GM21423 (cell line): ENCODE results near the gene PTPRE.
A peak's percentile ranks its signal among the peaks of the same experiment; 100 is the strongest.

Source experiments
- ATAC-seq: cut with Tn5 transposase; IDR thresholded peaks from one replicate; pipeline ENCODE4 v1.9.1; 2021; ENCODE audit warnings: mild to moderate bottlenecking, moderate library complexity; ENCODE audit not compliant: unreplicated experiment

The PTPRE gene

DNA sequence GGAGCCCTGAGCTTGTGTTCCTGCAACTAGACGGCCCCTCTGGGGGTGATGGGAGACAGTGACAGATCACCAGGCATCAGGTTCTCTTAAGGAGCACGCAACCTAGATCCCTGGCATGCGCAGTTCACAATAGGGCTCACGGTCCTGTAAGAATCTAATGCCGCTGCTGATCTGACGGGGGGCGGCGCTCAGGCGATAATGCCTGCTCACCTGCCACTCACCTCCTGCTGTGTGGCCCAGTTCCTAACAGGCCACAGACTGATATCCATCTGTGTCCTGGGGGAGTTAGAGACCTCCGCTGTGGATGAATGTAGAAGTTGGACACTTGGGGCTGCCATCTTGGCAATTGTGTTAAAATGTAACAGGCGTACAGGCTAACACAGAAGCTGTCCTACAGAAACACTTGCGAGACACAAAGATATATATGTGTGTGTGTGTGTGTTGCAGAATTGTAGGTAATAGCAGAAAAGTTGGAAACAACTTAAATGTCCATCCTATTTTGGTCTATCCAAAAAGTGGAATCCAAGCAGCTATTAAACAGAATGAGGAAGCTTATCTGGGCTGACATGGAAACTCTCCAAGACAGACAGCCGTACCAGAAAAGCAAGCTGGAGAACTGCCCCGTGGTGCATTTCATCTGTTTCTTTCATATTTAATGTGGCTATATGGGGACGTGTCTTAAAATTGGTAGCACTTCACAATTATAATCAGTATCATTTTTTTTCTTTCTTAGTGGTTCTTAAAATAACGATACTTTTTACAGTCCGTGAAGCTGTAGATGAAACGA, 136.5 kb downstream of the PTPRE start:
- ATAC-seq = no peak

DNA sequence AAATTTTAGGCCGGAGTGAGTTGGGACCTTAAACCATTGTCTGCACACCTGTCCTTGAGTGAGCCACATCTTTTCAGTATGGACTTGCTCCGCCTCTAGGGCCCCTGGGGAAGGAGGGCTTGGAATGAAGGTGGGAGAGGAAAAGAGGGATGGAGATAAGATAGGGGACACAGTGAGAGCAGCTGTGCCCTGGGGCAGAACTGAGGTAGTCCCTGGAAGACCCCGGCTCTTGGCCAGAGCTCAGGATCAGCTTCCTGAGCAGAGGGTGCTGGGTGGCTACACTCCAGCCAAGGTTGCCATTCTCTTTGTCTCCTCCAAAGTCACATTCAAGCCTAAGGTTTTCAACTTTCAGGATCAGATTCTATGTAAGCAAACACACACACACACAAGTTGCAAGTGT, 137.3 kb downstream of the PTPRE start:
- ATAC-seq = no peak

DNA sequence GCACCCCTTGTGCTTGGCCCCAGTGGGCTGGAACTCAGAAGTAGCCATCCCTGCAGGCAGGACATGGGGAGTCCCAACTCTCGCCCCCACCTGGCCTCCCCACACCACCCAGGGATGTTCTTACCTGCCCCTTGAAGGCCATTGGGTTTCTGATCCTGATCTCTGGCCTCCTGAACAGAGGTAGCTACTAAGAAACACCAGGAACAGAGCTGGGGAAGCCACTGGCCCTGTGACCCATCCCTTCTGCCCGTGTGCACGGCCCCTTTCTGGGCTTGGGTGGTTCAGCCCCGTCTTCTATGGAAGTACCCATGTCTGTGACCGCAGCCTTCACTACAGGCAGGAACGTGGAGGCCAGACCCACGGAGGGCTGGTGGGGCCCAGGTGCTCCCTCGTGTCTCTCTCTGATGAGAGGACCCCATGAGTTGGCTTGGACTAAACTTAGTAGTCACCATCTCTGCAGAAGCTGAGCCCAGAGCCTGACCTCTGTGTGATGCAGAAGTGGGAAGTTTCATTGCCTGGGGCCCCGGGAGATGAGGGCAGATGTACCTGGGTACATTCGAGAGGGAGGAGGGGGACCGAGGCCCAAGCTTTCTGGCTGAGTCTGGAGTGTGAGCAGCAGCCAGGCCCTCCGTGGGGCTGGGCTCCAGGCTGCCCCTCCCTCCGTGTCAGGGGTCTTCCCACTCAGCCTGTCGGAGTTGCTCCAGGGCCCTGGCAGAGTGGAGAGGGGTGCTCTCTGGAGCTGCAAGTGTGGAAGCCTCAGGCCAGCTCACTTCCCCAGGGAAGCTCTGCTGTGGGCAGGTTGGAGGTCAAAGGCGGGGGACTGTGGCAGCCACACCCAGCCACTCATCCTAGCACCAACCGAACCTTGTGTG, 138.3 kb downstream of the PTPRE start:
- no peak for ATAC-seq

DNA sequence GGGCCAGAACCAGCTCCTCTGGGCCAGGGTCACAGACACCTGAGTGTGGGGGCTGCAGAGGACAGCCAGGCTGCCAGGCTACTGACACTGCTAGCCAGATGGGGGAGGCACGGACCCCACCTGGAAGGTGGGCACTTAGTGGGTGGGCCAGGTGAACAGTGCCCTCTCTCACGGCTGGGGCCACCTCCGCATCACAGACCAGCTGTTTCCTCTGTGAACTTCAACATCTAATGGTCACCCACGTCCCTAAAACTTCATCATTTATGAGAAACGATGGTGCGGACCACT, 138.9 kb downstream of the PTPRE start:
- no peak for ATAC-seq

DNA sequence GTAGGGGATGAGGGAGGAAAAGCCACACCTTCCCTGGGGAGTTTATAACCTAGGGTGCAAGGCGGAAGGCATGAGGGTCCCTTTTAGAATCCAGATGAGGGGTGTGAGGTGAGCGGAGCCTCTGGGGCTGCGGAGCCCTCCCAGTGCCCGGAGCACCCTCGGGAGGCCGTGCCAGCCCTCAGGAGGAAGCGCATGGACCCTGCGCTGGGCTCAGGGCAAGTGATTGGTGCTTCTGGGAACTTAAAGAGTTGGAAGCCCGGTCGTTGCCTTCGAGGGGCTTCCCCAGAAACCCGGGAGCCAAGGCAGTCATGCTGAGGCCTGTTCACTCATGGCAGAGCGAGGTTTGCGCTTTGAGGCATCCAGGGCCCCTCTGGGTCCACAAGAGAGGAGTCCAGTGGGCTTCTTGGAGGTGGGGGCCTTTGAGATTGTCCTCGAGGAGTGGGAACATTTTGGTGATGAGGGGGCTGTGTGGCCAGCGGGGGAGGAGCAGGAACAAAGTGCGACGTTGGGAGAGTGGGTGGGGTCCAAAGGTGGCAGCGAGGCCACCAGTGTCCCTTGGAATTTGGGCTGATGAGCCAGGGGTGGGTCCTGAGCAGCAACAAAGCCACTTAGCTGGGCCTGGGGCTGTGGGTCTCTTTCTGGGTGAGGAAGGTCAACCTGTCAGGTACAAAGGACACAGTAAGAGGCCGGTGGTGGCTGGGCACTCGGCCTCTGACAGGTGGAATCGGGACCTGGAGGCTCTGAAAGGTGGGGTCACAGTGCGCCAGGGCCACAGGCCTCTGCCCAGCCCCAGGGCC, 139.5 kb downstream of the PTPRE start:
- ATAC-seq = no peak

DNA sequence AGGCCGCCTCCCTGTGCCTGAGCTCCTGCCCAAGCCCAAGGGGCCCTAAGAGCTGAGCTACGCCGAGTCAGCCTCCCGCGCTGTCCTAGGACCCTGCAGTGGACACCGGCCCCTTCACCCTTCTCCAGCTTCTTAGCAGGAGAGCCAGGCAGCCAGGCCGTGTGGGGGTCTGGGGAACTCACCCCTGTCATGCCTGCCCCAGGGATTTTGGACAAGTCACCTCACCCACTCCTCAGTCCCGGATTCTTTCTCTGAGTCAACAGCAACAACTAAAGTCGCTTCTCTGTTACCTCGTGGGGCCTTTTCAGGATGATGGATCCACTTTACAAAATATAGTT, 140.0 kb downstream of the PTPRE start:
- ATAC-seq = peak; percentile 3

DNA sequence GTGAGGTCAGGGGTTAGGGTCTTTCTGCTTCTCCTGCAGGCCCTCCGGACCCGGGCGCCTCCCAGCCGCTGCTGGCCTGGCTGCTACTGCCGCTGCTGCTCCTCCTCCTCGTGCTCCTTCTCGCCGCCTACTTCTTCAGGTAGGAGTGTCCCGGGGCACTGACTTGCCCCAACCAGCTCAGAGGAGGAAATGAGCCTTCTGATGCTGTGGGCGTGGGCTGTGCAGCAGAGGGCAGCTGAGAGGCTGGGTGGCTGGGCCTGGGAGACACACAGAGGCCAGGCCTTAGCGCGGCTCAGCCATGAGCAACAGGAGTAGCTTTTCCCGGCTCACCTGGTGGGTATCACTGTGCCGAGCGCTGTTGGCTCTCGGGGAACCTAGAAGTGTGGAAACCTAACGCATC, 140.4 kb downstream of the PTPRE start:
- peak; percentile 98 for ATAC-seq

DNA sequence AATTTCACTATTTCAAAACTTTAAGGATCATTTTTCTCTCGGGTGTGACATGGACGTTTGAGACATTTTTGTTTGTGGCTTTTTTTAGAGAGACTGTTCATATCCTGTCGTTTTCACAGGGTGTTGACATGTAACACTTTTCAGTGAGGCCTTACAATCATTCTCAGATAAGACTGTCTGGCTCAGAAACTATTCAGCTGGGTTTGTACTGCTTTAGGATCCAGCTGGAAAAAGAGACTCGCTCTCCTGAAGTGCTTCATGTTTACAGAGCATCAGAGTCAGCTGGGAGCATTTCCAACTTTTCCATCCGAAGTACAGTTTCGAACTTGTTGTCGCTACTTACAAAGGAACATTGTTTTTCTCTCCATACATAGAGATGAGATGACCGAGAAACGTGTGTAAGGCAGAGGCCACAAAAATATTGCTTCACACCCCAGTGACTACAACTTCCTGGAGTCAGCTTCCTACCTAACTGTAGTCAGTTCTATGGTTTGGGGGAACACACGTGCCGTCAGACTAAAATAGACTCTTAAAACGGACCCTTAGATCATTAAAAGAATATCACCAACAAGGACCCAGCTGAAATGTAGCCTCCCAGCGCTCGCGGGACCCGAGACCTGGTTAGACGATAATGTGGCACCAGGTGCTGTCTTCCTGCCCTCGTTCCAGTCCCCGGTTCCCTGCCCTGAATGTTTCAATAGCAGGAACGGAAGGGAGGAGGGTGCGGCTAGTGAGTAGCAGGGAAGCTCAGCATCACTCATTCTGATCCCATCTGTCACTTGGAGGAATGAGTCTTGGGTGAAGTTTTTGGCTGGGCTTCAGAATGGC, 141.3 kb downstream of the PTPRE start:
- peak; percentile 35 for ATAC-seq

DNA sequence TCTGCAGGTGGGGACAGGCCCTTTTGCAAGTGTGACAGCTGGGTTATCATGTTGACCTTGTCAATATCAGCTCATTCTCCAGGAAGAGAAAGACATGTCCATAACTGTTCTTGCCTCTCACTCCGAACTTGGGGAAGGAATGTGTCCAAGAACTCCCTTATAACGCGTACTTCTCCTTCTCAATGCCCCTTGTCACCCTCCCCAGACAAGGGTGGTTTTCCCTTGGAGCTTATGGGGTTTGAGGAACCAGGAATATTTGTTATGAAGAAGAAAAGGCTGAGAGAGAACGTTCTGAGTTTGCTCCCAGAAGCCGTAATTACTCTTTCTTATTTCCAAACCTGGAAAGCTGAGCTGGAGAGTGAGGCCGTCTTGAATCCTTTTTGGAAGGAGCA, 141.9 kb downstream of the PTPRE start:
- no peak for ATAC-seq

DNA sequence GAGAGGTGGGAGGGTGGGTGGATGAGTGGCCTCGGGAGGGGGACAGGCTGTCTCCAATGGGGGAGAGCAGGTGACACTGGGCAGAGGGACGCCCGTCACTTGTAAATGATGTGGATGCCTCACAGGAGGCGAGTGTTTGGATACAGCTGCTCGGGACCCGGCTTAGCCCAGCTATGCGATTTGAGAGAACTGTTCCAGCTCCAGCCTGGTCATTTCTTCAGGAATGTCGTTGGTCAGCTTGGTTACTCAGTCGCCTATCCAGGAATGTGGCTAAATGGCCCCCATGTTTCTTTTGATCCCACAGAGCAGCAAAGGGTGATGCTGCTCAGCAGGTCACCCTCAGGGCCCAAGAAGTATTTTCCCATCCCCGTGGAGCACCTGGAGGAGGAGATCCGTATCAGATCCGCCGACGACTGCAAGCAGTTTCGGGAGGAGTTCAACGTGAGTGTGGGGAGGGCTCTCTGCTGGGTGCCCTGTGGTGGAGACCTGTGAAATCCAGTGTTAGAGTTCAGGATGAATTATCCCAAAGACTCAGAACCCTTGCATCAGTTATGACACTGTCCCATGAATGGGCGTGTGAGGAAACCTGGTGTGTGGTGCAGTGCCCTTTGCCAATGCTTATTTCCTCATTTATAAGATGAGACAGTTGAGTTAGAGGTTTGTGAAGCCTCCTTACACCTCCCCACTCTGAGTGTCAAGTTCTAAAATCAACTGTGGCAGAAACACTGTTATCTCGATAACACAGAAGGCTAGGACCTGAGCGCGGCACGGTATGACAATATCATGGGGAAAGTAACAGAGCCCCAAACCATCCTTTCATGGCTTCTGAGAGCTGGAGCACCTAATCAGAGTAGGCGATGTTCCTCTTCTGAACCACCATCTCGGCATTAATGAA, 142.6 kb downstream of the PTPRE start:
- no peak for ATAC-seq

DNA sequence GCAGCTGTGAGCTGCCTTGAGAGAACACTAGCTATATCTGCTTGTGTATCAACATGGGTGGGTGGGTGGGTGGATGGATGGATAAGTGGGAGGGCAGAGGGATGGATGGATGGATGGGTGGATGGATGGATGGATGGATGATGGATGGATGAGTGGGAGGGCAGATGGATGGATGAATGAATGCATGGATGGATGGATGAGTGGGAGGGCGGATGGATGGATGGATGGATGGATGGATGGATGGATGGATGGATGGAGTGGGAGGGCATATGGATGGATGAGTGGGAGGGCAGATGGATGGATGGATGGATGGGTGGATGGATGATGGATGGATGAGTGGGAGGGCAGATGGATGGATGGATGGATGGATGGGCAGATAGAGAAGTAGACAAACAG, 143.2 kb downstream of the PTPRE start:
- no peak for ATAC-seq

DNA sequence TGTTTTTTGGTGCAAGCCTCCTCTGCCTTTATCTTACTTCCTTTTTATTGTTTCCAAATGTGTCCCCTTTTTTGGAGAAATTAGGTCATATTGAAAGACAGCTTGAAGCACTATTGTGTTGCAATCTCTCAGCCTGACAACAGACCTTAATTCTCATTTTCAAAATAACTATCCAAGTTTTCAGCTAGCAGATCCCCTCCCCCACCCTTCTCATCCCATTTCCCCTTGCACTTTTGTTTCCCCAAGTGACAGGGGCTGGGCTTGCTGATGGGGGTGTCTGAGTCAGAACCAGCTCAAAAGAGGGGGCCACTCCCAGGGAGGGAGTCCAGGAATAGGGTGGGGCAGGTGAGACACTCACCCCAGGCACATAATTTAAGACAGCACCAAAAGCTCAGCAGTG, 144.0 kb downstream of the PTPRE start:
- no peak for ATAC-seq

DNA sequence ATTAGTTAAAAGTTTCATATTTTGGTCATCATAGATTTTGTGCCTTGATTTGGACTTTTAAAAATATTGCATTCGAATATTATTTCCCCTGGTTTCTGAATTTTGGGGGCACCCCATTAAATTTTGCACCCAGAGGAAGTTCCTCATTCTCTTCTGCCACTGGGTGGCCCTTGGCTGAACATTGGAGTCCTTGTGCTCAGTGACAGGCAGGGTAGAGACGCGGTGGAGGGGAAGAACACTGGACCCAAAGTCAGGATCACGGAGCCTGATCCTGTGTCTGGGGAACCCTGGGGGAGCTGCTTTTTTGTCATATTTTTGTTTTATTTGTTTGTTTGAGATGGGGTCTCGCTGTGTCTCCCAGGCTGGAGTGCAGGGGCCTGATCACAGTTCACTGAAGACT, 144.6 kb downstream of the PTPRE start:
- no peak for ATAC-seq

DNA sequence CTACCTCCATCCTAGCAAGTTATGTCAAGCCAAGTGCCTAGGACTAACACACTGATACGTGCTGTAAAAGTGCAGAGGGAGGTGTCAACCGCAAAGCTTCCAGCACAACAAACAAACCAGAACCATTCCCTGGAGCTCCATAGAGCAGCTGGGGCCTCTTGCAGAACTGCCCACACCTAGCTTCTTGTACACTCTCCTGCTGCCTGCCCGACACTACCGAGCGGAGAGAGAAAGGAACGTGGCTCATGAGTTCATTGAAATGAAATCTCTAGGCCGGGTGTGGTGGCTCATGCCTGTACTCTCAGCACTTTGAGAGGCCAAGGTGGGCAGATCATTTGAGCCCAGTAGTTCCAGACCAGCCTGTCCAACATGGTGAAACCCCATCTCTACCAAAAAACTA, 145.8 kb downstream of the PTPRE start:
- no peak for ATAC-seq

DNA sequence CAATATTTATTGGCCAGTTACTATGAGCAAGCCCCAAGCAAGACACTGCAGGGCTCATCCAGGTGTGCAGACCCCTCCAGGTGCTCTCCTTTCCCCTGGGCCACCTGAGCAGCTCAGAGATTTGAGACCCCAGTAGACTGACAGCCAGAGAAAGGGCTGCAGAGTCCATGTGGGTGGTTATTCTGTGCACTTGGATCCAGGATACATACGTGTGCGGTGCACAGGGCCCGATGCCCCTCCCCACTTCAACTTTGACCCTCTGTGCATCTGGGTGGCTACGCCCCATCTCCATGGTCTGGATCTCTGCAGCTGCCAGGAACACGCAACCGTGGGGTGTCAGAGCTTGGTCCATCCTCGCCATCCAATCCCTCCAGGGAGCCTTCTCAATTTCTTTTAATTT, 146.5 kb downstream of the PTPRE start:
- ATAC-seq = no peak

DNA sequence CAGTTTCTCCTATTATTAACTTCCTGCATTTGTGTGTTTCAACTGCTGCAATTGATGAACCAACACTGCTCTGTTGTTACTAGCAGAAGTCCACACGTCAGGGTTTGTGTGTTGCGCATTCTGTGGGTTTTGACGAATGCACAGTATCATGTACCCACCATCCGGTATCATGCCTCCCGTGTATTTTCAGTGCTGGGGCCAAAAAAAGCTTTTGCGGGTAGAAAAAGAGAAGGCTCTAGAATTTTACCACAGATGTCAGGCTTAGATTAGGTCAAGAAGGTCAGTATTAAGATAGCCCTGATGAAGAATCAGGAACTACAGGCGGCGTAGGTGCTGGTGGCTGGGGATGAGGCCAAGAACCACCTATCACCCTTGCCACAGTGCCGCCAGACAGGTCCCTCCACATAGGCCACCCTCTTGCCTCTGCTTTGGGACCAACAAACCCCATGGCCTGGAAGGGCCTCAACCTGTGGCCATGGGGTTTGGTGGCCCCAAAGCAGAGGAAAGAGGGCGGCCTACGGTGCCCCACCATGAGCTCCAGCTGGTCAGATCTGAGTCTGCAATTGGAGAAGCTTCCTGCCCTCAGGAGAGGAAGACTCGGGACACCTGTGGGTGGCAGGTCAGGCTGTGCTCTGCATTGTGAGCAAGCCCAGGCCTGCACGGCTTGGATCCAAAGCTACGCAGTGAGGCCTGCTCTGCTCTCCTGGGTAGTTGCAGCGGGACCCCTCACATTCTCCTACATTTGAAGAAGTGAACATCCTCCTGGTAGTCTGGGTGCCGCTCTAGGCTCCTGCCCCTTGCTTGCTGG, 147.5 kb downstream of the PTPRE start:
- ATAC-seq = no peak

DNA sequence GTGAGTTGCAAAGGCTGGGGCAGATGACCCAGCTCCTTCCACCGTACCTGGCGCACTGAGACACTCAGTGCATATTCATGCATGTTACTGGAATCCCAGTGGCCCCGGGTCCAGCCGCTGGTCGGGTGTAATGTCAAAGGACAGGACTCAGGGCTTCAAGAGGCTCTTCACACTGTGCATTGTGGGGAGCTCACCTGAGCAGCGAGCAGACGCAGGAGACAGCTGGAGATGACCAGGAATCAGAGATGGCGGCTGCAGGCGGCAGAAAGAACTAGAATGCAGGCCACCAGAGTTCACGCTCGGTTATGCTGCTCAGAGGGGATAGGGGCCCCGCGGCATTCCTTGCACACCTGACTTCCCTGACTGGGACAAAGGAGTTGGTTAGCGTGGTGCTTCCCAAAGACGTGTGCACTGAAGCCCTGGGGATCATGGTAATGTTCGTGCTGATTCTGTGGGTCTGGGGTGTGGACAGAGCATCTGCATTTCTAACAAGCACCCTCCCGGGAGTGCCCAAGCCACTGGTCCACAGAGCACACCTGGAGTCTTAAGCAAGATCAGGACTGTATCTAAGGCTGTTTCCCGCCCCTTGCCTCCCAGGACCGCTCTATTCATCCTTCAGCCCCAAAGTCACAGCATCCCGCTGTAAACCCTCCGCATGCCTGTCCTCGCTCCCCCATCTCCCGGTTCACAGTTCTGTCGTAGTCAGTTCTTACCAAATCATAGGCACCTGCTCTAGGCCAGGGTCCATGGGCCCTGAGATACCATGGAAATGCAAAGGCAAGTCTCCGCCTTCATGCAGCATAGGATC, 148.4 kb downstream of the PTPRE start:
- no peak for ATAC-seq

DNA sequence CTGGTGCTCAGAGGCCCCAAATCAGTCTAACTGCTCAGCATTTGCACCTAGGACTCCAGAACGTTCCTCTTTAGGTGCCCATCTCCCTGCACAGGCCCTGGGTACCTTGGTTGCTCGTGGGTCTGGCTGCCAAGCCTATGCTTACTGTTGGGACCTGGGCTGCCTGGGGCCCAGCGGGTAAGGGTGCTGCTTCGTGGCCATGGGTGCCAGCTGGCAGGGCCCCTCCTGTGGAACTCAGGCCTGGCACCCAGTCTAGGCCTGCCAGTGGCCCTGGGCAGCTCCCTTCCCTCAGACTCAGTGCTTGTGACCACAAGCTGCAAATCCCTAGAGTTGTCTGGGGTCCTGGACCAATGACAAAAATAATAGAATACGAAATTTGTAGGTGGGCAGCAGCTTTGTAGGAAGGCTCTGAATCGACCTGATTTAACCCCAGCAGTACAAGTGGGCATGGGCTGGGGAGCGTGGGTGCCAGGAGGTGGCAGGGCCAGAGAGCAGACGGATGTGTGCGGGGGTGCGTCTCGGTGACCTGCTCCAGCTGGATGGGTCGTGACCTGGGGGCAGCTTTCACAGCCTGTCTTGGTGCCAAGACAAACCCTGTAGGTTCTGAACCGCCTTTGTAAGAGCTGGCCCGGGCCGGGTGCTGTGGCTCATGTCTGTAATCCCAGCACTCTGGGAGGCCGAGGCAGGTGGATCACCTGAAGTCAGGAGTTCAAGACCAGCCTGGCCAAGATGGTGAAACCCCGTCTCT, 149.6 kb downstream of the PTPRE start:
- ATAC-seq = no peak
